ENCODE data around the gene TMEM44. TPM values are rescaled to one million over a fixed set of nuclear protein-coding genes. Genes with fewer than 3 reads are reported as not detected.

Gene TMEM44
- total RNA-seq, 2 donors from 2014 or later: 40.1 to 43.2 TPM

DNA sequence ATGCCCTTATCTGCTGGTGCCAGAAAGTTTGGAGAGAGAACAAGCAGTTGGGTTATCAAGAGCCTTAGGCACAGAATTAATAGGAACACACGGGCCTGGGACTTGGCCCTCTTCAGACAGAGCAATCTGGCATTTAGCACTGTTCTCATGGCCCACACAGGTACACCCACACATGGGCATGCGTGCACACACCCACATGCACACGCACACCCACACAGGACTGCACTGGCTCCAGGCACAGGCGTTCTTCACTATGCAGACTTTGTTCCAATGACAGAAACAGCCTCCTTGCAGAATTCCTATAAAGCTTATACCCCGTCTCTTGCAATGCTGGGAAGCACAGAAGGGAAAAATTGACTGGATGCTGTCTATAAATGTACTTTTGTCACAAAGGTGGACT lies 36.3 kb downstream of the TMEM44 start:
- H3K9ac ChIP-seq (ENCODE audit: low read depth in 2 of 2, low read length in 2 of 2): no peak overlapping the region
- TF ChIP-seq, protein P1, sequence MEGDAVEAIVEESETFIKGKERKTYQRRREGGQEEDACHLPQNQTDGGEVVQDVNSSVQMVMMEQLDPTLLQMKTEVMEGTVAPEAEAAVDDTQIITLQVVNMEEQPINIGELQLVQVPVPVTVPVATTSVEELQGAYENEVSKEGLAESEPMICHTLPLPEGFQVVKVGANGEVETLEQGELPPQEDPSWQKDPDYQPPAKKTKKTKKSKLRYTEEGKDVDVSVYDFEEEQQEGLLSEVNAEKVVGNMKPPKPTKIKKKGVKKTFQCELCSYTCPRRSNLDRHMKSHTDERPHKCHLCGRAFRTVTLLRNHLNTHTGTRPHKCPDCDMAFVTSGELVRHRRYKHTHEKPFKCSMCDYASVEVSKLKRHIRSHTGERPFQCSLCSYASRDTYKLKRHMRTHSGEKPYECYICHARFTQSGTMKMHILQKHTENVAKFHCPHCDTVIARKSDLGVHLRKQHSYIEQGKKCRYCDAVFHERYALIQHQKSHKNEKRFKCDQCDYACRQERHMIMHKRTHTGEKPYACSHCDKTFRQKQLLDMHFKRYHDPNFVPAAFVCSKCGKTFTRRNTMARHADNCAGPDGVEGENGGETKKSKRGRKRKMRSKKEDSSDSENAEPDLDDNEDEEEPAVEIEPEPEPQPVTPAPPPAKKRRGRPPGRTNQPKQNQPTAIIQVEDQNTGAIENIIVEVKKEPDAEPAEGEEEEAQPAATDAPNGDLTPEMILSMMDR (IDR thresholded peaks at IDR 0.05): no peak
- H3K9me3 ChIP-seq: no peaks in the 10 kb centered on the region
- no peak overlapping the region for H3K27ac ChIP-seq
- H3K36me3 ChIP-seq: no peaks in the 10 kb centered on the region
- H3K4me1 ChIP-seq: no peaks in the 10 kb centered on the region
- intact Hi-C loops (cut with DNase I): loop anchor here (5.0 kb wide), 1 partner anchor 125 kb away; no protein-coding TSS in a partner anchor
- H3K27me3 ChIP-seq: no peaks in the 10 kb centered on the region
- no peak overlapping the region for H3K4me3 ChIP-seq
- no peak for DNase-seq

DNA sequence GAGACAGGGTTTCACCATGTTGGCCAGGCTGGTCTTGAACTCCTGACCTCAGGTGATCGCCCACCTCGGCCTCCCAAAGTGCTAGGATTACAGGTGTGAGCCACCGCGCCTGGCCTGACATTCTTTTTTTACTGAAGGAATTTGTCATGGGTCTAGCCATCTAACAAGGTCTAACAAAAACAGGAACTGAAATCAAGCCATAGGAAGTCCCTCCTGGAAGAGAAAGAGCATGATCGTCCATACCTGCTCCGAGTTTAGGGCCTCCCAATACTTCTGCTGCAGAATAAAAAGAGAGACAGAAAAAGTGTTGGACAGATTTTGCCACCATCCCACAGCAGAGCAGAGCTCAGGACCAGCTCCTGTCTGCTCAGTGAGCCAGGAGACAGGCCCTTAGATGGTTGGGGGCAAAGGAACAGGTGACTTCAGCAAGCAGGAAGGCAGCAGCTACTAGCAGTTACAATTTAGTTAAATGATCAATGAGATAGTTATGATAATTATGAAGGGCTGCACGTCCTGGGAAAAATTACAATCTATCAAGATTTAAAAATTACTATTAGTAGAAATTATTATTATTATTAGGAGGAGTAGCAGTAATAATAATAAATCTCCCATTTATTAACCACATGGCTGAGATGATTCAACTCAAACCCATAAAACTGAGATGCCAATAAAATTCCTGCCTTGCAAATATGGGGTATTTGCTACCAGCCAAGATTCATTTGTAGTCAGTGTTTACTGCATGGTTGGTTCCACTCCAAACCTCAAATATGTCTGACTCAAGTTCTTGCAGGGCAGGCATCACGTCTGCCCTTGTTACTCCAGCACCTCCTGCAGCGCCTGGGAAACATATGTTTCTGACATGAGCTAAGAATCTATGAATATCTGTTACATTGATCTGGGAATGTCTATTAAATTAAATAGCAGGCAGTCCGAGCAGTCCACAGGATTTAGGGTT lies 40.1 kb downstream of the TMEM44 start:
- no peaks in the 10 kb centered on the region for H3K4me1 ChIP-seq
- no peak for DNase-seq
- TF ChIP-seq, protein P1 (IDR thresholded peaks at IDR 0.05): no peak
- H3K27ac ChIP-seq: no peak overlapping the region
- H3K9me3 ChIP-seq: no peaks in the 10 kb centered on the region
- no peak overlapping the region for H3K9ac ChIP-seq (ENCODE audit: low read depth in 2 of 2, low read length in 2 of 2)
- intact Hi-C loops (cut with DNase I): no loop called here
- H3K27me3 ChIP-seq: no peaks in the 10 kb centered on the region
- no peaks in the 10 kb centered on the region for H3K36me3 ChIP-seq
- H3K4me3 ChIP-seq: no peak overlapping the region

DNA sequence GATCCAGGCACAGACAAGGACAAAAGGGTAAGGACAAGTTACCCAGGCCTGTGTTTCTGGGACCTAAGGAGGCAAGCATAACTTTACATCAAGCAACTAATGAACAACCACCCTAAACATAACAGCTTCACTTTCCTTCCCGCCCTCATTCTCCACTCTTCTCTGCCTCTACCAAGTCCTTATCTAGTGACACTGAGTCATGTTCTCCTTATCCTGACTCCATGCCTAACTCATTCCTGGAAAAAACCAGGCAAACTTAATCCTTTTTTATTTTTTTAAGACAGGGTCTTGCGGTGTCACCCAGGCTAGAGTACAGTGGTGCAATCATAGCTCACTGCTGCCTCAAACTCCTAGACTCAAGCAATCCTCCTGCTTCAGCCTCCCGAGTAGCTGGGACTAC lies 44.5 kb downstream of the TMEM44 start:
- intact Hi-C loops (cut with DNase I): no loop called here
- TF ChIP-seq, protein P1 (IDR thresholded peaks at IDR 0.05): no peak
- Histone ChIP-seq H3K9me3 (no peaks in the 10 kb centered on the region), H3K4me1 (no peaks in the 10 kb centered on the region), H3K4me3 (no peak overlapping the region), H3K9ac (ENCODE audit: low read depth in 2 of 2, low read length in 2 of 2) (no peak overlapping the region), H3K36me3 (no peaks in the 10 kb centered on the region), H3K27me3 (no peaks in the 10 kb centered on the region), H3K27ac (no peak overlapping the region)
- DNase-seq: no peak

DNA sequence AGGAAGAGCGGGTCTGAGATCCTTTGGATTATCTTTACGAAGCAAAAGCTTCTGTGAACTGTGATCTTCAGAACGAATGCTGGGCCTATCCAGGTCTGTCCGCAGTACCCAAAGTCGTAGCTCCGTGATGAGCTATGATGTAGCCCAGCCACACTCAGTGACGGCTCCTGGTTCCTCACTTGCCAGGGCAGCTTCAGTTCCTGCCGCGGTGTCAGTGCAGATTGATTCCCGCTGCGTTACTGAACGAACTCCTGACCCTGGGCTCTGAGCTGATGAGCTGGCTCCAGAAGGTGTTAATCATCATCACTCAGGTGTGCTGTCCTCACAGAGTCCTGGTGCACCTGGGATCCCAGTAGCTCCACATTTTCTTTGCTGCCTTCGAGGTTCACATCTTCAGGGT lies 45.0 kb downstream of the TMEM44 start:
- intact Hi-C loops (cut with DNase I): no loop called here
- Histone ChIP-seq H3K27me3 (no peaks in the 10 kb centered on the region), H3K36me3 (no peaks in the 10 kb centered on the region), H3K4me1 (no peaks in the 10 kb centered on the region), H3K27ac (no peak overlapping the region), H3K9me3 (no peaks in the 10 kb centered on the region), H3K4me3 (no peak overlapping the region), H3K9ac (ENCODE audit: low read depth in 2 of 2, low read length in 2 of 2) (no peak overlapping the region)
- no peak for DNase-seq
- TF ChIP-seq, protein P1 (IDR thresholded peaks at IDR 0.05): no peak

DNA sequence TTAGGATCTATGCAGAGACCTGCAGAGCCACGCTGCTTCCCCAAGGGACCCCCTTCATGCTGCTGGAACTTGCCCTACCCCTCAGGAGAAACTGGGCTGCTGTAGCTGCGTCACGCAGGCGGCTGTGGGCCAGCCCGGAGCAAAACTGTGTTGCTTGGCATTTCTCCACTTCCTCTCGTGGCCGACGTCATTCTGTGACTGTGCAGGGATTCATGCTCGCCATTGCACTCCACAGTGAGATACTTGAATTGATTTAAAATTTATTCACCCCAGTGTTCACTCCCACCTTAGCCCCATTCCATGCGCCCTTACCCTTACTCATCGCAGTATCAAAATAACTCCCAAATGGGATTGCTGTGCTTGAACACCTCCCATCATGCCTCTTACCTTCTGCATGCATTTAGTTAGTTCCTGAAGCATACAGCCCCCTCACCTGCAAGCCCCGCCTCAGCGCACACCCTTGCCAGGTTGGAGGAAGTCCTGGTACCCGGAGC lies 45.7 kb downstream of the TMEM44 start:
- H3K36me3 ChIP-seq: no peaks in the 10 kb centered on the region
- H3K9me3 ChIP-seq: no peaks in the 10 kb centered on the region
- H3K27ac ChIP-seq: no peak overlapping the region
- no peak overlapping the region for H3K4me3 ChIP-seq
- intact Hi-C loops (cut with DNase I): no loop called here
- no peaks in the 10 kb centered on the region for H3K27me3 ChIP-seq
- TF ChIP-seq, protein P1 (IDR thresholded peaks at IDR 0.05): no peak
- no peaks in the 10 kb centered on the region for H3K4me1 ChIP-seq
- no peak overlapping the region for H3K9ac ChIP-seq (ENCODE audit: low read depth in 2 of 2, low read length in 2 of 2)
- no peak for DNase-seq
